Lower lobe of right lung (tissue), 2 donors: Measurements from ENCODE around the gene ARMH4. TPM values are rescaled to one million over a fixed set of nuclear protein-coding genes. Genes with fewer than 3 reads are reported as not detected.

ENCODE experiments used
- ATAC-seq, 2 donors: fragments of 200-7000 bp; cut with Tn5 transposase; one replicate each; pipeline ENCODE4 v1.9.1; 2020 to 2022; ENCODE audit warnings: mild to moderate bottlenecking in 2 of 2, moderate library complexity in 2 of 2
- DNase-seq: peaks from one replicate; pipeline ENCODE4 v3.0.0-alpha.2; 2020
- H3K27ac ChIP-seq: fragments of 200-600 bp; one replicate; pipeline ENCODE4 v1.8.0; 2022
- H3K27me3 ChIP-seq: fragments of 200-600 bp; one replicate; pipeline ENCODE4 v1.8.0; 2022; ENCODE audit warnings: low read depth
- H3K36me3 ChIP-seq: fragments of 200-600 bp; one replicate; pipeline ENCODE4 v1.8.0; 2022; ENCODE audit warnings: mild to moderate bottlenecking
- H3K4me1 ChIP-seq: fragments of 200-600 bp; one replicate; pipeline ENCODE4 v1.8.0; 2022
- H3K4me3 ChIP-seq: fragments of 200-600 bp; one replicate; pipeline ENCODE4 v1.8.0; 2022; ENCODE audit warnings: mild to moderate bottlenecking
- H3K9me3 ChIP-seq: fragments of 200-600 bp; one replicate; pipeline ENCODE4 v1.8.0; 2022
- CTCF ChIP-seq: fragments of 200-600 bp; IDR thresholded peaks from one replicate; pipeline ENCODE4 v1.8.0; 2022; ENCODE audit warnings: antibody characterized with exemption, mild to moderate bottlenecking
- intact Hi-C: fragments of 100-400 bp; cut with DNase I; formaldehyde crosslinking; loops from one replicate; pipeline ENCODE4 v1.11.0; 2022
- total RNA-seq: library from RNA; stranded (reverse); fragmentation: NEBNext Ultra II Directional; extraction: Animal tissue kit (Norgen Biotek cat#: 25700); gene quantifications from one replicate; pipeline ENCODE4 v1.2.1, GENCODE V29; 2021
- donor health status: DM: no; HTN: yes; CAD: no; lungs with severe emphysema.

The ARMH4 gene
- total RNA-seq, 1 donor from 2014 or later, result 2.1 TPM

- intact Hi-C loops, result no loop called here
- ATAC-seq, result no peak
- H3K9me3 ChIP-seq, result no peaks in the 10 kb centered on the region
These were observed 63.1 kb downstream of the ARMH4 start for GRCh38 chr14:58088961-58089360.

GRCh38 chr14:58085877-58086276, 66.1 kb downstream of the ARMH4 start:
- ATAC-seq, result no peak
- no peaks in the 10 kb centered on the region for H3K4me1 ChIP-seq
- no peaks in the 10 kb centered on the region for H3K27me3 ChIP-seq
- no peak overlapping the region for H3K27ac ChIP-seq
- intact Hi-C loops, result no loop called here
- no peaks in the 10 kb centered on the region for H3K36me3 ChIP-seq
- no peak overlapping the region for H3K4me3 ChIP-seq
- no peak for TF ChIP-seq CTCF
- no peak for DNase-seq
- H3K9me3 ChIP-seq, result no peaks in the 10 kb centered on the region

More at GRCh38 chr14:58088961-58089360, 63.1 kb downstream of the ARMH4 start:
- Histone ChIP-seq H3K4me1 (no peaks in the 10 kb centered on the region), H3K4me3 (no peak overlapping the region), H3K27me3 (no peaks in the 10 kb centered on the region), H3K27ac (no peak overlapping the region), H3K36me3 (no peaks in the 10 kb centered on the region)
- no peak for DNase-seq
- TF ChIP-seq CTCF, result no peak

DNA sequence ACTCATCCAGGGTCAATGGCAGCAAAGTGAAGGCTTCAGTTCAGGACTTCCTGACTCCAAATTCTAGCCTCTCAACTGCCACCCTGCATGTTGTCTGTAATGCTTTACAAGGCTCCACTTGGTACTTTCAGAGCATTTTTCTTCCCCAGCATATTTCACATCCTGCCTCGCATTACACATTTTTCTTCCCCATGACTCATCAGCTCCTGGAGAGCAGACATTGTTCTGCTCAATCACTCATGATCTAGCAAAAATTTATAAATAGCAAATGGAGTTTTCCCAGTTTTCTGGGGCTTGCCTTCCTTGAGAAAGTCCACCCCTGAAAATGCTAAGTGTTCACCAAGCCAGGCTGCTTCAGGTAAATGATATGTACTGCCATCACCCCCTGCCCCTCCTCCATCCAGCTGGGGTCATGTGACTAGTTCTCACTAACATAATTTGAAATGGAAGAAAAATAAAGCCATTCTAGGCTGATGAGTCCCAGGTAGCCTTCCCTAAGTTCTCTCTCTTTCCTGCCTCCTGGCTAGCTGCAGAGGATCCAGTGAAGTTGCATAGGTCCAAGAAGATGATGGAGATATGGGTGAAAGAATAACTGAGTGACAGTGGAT, 69.4 kb downstream of the ARMH4 start:
- ATAC-seq (peak in 1 of 2 donors; percentile 32), DNase-seq (no peak)
- no peak for TF ChIP-seq CTCF
- Histone ChIP-seq H3K36me3 (no peaks in the 10 kb centered on the region), H3K27ac (no peak overlapping the region), H3K4me3 (no peak overlapping the region), H3K4me1 (no peaks in the 10 kb centered on the region), H3K27me3 (no peaks in the 10 kb centered on the region), H3K9me3 (no peaks in the 10 kb centered on the region)
- intact Hi-C loops, result no loop called here

DNA sequence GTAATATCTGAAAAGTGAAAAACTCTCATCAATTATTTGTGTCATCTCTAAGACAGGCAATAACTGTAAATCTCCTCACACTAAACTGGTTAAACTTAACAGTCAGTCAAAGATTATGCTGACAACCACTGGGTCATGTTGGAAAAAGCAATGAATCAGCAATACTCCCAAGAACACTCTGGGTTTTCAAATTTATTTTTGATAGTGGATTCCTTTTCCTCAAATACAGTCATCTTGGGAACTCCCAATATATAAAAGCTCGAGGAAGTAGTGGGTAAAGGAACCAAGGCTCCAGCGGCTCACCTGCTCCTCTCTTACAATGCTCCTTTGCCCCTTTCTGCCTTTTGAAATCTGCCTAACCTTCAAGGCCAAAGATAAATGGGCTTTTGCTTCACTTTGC, 70.0 kb downstream of the ARMH4 start:
- no peak for TF ChIP-seq CTCF
- Histone ChIP-seq H3K36me3 (no peaks in the 10 kb centered on the region), H3K9me3 (no peaks in the 10 kb centered on the region), H3K4me3 (no peak overlapping the region), H3K27ac (no peak overlapping the region), H3K4me1 (no peaks in the 10 kb centered on the region), H3K27me3 (no peaks in the 10 kb centered on the region)
- intact Hi-C loops, result no loop called here
- DNase-seq (no peak), ATAC-seq (no peak)

GRCh38 chr14:58078471-58078870, 73.5 kb downstream of the ARMH4 start:
- no peak for TF ChIP-seq CTCF
- H3K36me3 ChIP-seq, result no peaks in the 10 kb centered on the region
- no peaks in the 10 kb centered on the region for H3K9me3 ChIP-seq
- DNase-seq (no peak), ATAC-seq (no peak)
- intact Hi-C loops, result loop anchor here (10.0 kb wide), 1 partner anchor 594 kb away; no protein-coding TSS in a partner anchor
- no peak overlapping the region for H3K27ac ChIP-seq
- H3K4me1 ChIP-seq, result no peaks in the 10 kb centered on the region
- H3K4me3 ChIP-seq, result no peak overlapping the region
- no peaks in the 10 kb centered on the region for H3K27me3 ChIP-seq
